HG02943 (cell line): ENCODE measurements around the gene DES.

Experiments
- ATAC-seq: cut with Tn5 transposase; IDR thresholded peaks from one replicate; pipeline ENCODE4 v1.9.1; 2021; ENCODE audit warnings: mild to moderate bottlenecking, low read depth, moderate library complexity; ENCODE audit not compliant: unreplicated experiment

The DES gene

DNA sequence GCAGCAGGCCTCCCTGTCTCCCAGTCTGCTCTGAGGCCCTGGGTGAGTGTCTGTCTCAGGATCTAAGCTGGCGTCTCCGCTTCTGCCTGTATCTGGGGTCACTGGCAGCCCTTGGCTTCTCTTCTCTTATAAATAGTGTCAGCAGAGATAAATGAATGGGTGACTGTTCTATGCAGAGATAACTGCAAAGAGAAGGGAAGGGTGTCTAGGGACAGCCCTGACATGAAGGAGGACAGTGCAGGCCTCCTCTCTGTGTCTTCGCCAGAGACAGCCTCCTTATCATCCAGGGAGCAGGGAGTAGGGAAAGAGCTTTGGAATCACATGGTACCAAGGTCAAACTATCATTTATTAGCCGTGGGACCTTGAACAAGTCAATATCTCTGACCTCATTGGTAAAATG, 52.3 kb downstream of the DES start:
- ATAC-seq, result no peak

- ATAC-seq, result no peak
These were observed 53.5 kb downstream of the DES start for GRCh38 chr2:219471476-219472371.

GRCh38 chr2:219472629-219473187, 54.5 kb downstream of the DES start:
- no peak for ATAC-seq

- no peak for ATAC-seq
These were observed 55.3 kb downstream of the DES start for GRCh38 chr2:219473511-219473910.

DNA sequence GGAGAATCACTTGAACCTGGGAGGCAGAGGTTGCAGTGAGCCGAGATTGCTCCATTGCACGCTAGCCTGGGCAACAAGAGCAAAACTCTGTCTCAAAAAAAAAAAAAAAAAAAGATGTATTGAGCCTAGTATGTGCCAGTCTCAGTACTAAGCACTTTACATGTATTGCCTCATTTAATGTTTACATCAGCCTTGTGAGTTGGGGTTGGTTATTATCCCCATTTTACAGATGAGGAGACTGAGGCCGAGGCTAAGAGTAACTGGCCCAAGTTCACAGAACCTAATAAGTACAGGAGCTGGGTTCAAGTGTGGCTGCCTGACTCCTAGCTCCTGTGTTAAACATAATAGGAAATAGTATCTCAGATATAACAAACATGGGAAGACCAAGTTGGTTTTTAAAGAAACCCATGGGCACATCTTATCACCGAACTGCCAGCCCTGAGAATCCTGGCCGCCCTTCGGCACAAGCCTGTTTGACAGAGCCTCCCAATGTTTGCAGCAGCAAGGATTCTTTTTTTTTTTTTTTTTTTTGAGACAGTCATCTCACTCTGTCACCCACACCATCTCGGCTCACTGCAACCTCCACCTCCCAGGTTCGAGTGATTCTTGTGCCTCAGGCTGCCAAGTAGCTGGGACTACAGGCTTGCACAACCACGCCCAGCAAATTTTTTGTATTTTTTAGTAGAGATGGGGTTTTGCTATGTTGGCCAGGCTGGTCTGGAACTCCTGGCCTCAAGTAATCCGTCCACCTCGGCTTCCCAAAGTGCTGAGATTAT, 56.3 kb downstream of the DES start:
- no peak for ATAC-seq

- no peak for ATAC-seq
These were observed 57.1 kb downstream of the DES start for GRCh38 chr2:219475278-219475677.

GRCh38 chr2:219475697-219476651, 57.8 kb downstream of the DES start:
- ATAC-seq, result no peak
